ENCODE results near the gene UBE3B. TPM values are rescaled to one million over a fixed set of nuclear protein-coding genes. Genes with fewer than 3 reads are reported as not detected.

The UBE3B gene
- total and polyA plus RNA-seq, 4 donors: 10.0 to 58.9 (median 26.8) TPM

GRCh38 chr12:109540526-109541412, 63.3 kb downstream of the UBE3B start:
- peaks cover 0 to 8% (median 2%) of the 10 kb centered on the region in 4 donors for H3K36me3 ChIP-seq (ENCODE audit: control insufficient read depth in 4 of 4, insufficient read depth in 4 of 4, low read length in 4 of 4)
- no peak overlapping the region for H3K9ac ChIP-seq (ENCODE audit: insufficient read depth in 1 of 2, low read length in 2 of 2)
- no peaks in the 10 kb centered on the region for H3K9me3 ChIP-seq (ENCODE audit: control insufficient read depth in 4 of 4, insufficient read depth in 3 of 4, low read length in 3 of 4)
- ATAC-seq (ENCODE audit: insufficient read depth, low FRiP score) (no peak), DNase-seq (no peak)
- H3K27me3 ChIP-seq (ENCODE audit: control insufficient read depth in 3 of 3, insufficient read depth in 3 of 3, low read length in 2 of 3): no peaks in the 10 kb centered on the region
- H3K4me3 ChIP-seq: no peak overlapping the region
- peaks cover 0 to 6% (median 0%) of the 10 kb centered on the region in 5 donors for H3K4me1 ChIP-seq (ENCODE audit: control insufficient read depth in 5 of 5, insufficient read depth in 5 of 5, low read length in 5 of 5)
- H3K27ac ChIP-seq (ENCODE audit: low read depth in 1 of 2, low read length in 1 of 2): no peak overlapping the region
- no peak for TF ChIP-seq CTCF (IDR thresholded peaks at IDR 0.05; ENCODE audit: control extremely low read depth, extremely low read depth)
- WGBS, 2 donors: 92 to 93% methylated on average over 16 of the region's 16 CpGs

DNA sequence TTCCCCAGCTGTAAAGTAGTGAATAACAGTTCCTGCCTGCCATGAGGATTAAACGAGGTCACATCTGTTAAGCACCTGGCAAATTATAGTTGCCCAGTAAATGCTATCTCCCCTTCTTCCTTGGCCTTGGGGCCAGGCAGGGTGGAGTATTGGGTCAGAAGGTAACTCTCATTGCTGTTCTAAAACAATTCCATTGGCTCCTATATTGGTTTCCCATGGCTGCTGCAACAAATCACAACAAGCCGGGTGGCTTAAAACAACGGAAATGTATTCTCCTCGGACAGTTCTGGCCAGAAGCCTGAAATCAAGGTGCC, 63.9 kb downstream of the UBE3B start:
- ATAC-seq (ENCODE audit: insufficient read depth, low FRiP score): no peak
- Histone ChIP-seq H3K27me3 (ENCODE audit: control insufficient read depth in 3 of 3, insufficient read depth in 3 of 3, low read length in 2 of 3) (no peaks in the 10 kb centered on the region), H3K9ac (ENCODE audit: insufficient read depth in 1 of 2, low read length in 2 of 2) (no peak overlapping the region), H3K9me3 (ENCODE audit: control insufficient read depth in 4 of 4, insufficient read depth in 3 of 4, low read length in 3 of 4) (no peaks in the 10 kb centered on the region), H3K27ac (ENCODE audit: low read depth in 1 of 2, low read length in 1 of 2) (no peak overlapping the region), H3K4me1 (ENCODE audit: control insufficient read depth in 5 of 5, insufficient read depth in 5 of 5, low read length in 5 of 5) (peaks cover 0 to 6% (median 0%) of the 10 kb centered on the region in 5 donors), H3K4me3 (no peak overlapping the region), H3K36me3 (ENCODE audit: control insufficient read depth in 4 of 4, insufficient read depth in 4 of 4, low read length in 4 of 4) (peaks cover 0 to 6% (median 2%) of the 10 kb centered on the region in 4 donors)
- no peak for DNase-seq
- 84 to 86% methylated on average over 4 of the region's 4 CpGs for WGBS, 2 donors
- TF ChIP-seq CTCF (IDR thresholded peaks at IDR 0.05; ENCODE audit: control extremely low read depth, extremely low read depth): no peak

- peaks cover 0 to 6% (median 0%) of the 10 kb centered on the region in 5 donors for H3K4me1 ChIP-seq (ENCODE audit: control insufficient read depth in 5 of 5, insufficient read depth in 5 of 5, low read length in 5 of 5)
- H3K27me3 ChIP-seq (ENCODE audit: control insufficient read depth in 3 of 3, insufficient read depth in 3 of 3, low read length in 2 of 3): no peaks in the 10 kb centered on the region
- no peak overlapping the region for H3K9ac ChIP-seq (ENCODE audit: insufficient read depth in 1 of 2, low read length in 2 of 2)
- TF ChIP-seq CTCF (IDR thresholded peaks at IDR 0.05; ENCODE audit: control extremely low read depth, extremely low read depth): no peak
- no peak overlapping the region for H3K27ac ChIP-seq (ENCODE audit: low read depth in 1 of 2, low read length in 1 of 2)
- peaks cover 0 to 5% (median 0%) of the 10 kb centered on the region in 4 donors for H3K36me3 ChIP-seq (ENCODE audit: control insufficient read depth in 4 of 4, insufficient read depth in 4 of 4, low read length in 4 of 4)
- 80 to 81% methylated on average over 2 of the region's 2 CpGs for WGBS, 2 donors
- ATAC-seq (ENCODE audit: insufficient read depth, low FRiP score) (no peak), DNase-seq (no peak)
- no peaks in the 10 kb centered on the region for H3K9me3 ChIP-seq (ENCODE audit: control insufficient read depth in 4 of 4, insufficient read depth in 3 of 4, low read length in 3 of 4)
- no peak overlapping the region for H3K4me3 ChIP-seq
Measured at GRCh38 chr12:109542014-109542413, 64.6 kb downstream of the UBE3B start.
